KMS-11 (cell line): ENCODE results near the gene SZT2.

ENCODE experiments used
- H2AFZ ChIP-seq: fragments of 200-600 bp; sonication (generic); 2 replicates; pipeline ENCODE4 v1.6.1; 2016; ENCODE audit warnings: antibody characterized with exemption, mixed run types, low read depth
- H3K27ac ChIP-seq: fragments of 200-600 bp; sonication (generic); 2 replicates; pipeline ENCODE4 v1.6.1; 2016; ENCODE audit warnings: mild to moderate bottlenecking, mixed run types
- H3K27me3 ChIP-seq: fragments of 200-600 bp; sonication (generic); 2 replicates; pipeline ENCODE4 v1.6.1; 2017; ENCODE audit warnings: mild to moderate bottlenecking, low read depth, mixed run types, moderate library complexity; ENCODE audit not compliant: insufficient read depth
- H3K36me3 ChIP-seq: fragments of 200-600 bp; sonication (generic); 2 replicates; pipeline ENCODE4 v1.6.1; 2017; ENCODE audit warnings: mild to moderate bottlenecking, mixed run types; ENCODE audit not compliant: insufficient read depth
- H3K4me1 ChIP-seq: fragments of 200-600 bp; sonication (generic); 2 replicates; pipeline ENCODE4 v1.6.1; 2016; ENCODE audit warnings: mild to moderate bottlenecking, low read depth, mixed run types; ENCODE audit not compliant: poor library complexity, severe bottlenecking
- H3K4me2 ChIP-seq: fragments of 200-600 bp; sonication (generic); 2 replicates; pipeline ENCODE4 v1.7.0; 2016; ENCODE audit warnings: mild to moderate bottlenecking, mixed run types
- H3K4me3 ChIP-seq: fragments of 200-600 bp; sonication (generic); IDR thresholded peaks from 2 replicates; pipeline ENCODE4 v1.6.1; 2017; ENCODE audit warnings: low read depth, low read length, mixed read lengths; ENCODE audit not compliant: insufficient read depth
- H3K79me2 ChIP-seq: fragments of 200-600 bp; sonication (generic); 2 replicates; pipeline ENCODE4 v1.6.1; 2016; ENCODE audit warnings: low read depth, mixed run types; ENCODE audit not compliant: insufficient read depth
- H3K9ac ChIP-seq: fragments of 200-600 bp; sonication (generic); 2 replicates; pipeline ENCODE4 v1.6.1; 2016; ENCODE audit warnings: mild to moderate bottlenecking, mixed run types
- H4K20me1 ChIP-seq: fragments of 200-600 bp; sonication (generic); 2 replicates; pipeline ENCODE4 v1.6.1; 2016; ENCODE audit warnings: mild to moderate bottlenecking, mixed run types; ENCODE audit not compliant: insufficient read depth
- CTCF ChIP-seq: fragments of 200-600 bp; sonication (generic); conservative IDR thresholded peaks from 2 replicates; pipeline ENCODE4 v1.6.1; 2017; ENCODE audit warnings: low read depth, mild to moderate bottlenecking, antibody characterized with exemption, low read length, moderate library complexity, mixed read lengths

The SZT2 gene

GRCh38 chr1:43432171-43432860 lies 42.6 kb downstream of the SZT2 start:
- no peak for TF ChIP-seq CTCF
- no peaks in the 10 kb centered on the region for H3K79me2 ChIP-seq
- no peaks in the 10 kb centered on the region for H3K4me1 ChIP-seq
- H3K27ac ChIP-seq: no peak overlapping the region
- H2AFZ ChIP-seq: no peak overlapping the region
- H3K9ac ChIP-seq: no peak overlapping the region
- H4K20me1 ChIP-seq: no peaks in the 10 kb centered on the region
- no peaks in the 10 kb centered on the region for H3K27me3 ChIP-seq
- peaks cover 4% of the 10 kb centered on the region; the same call in 1 of the 2 replicates for H3K36me3 ChIP-seq
- H3K4me2 ChIP-seq: no peak overlapping the region
- H3K4me3 ChIP-seq: no peak overlapping the region

- no peak overlapping the region for H3K9ac ChIP-seq
- no peak overlapping the region for H3K4me2 ChIP-seq
- no peaks in the 10 kb centered on the region for H3K27me3 ChIP-seq
- H3K4me3 ChIP-seq: no peak overlapping the region
- no peaks in the 10 kb centered on the region for H3K79me2 ChIP-seq
- H3K27ac ChIP-seq: no peak overlapping the region
- H3K36me3 ChIP-seq: peaks cover 4% of the 10 kb centered on the region; the same call in 1 of the 2 replicates
- TF ChIP-seq CTCF: no peak
- no peaks in the 10 kb centered on the region for H3K4me1 ChIP-seq
- H2AFZ ChIP-seq: no peak overlapping the region
- no peaks in the 10 kb centered on the region for H4K20me1 ChIP-seq
Observed at GRCh38 chr1:43432907-43433306, 43.2 kb downstream of the SZT2 start.

- Histone ChIP-seq H3K36me3 (peaks cover 4% of the 10 kb centered on the region; the same call in 1 of the 2 replicates), H3K27ac (no peak overlapping the region), H3K27me3 (no peaks in the 10 kb centered on the region), H3K9ac (no peak overlapping the region), H3K4me2 (no peak overlapping the region), H2AFZ (no peak overlapping the region), H3K4me1 (no peaks in the 10 kb centered on the region), H4K20me1 (no peaks in the 10 kb centered on the region), H3K4me3 (no peak overlapping the region), H3K79me2 (no peaks in the 10 kb centered on the region)
- TF ChIP-seq CTCF: no peak
Observed at GRCh38 chr1:43434256-43434655, 44.6 kb downstream of the SZT2 start.

- Histone ChIP-seq H3K4me1 (no peaks in the 10 kb centered on the region), H3K27ac (no peak overlapping the region), H3K27me3 (no peaks in the 10 kb centered on the region), H3K36me3 (peaks cover 4% of the 10 kb centered on the region; the same call in 1 of the 2 replicates), H3K9ac (no peak overlapping the region), H3K79me2 (no peaks in the 10 kb centered on the region), H3K4me3 (no peak overlapping the region), H4K20me1 (no peaks in the 10 kb centered on the region), H2AFZ (no peak overlapping the region), H3K4me2 (no peak overlapping the region)
- no peak for TF ChIP-seq CTCF
Observed at GRCh38 chr1:43435146-43436145, 45.7 kb downstream of the SZT2 start.
